Sigmoid colon (tissue), 7 donors: ENCODE data around the gene MUC20. TPM values are rescaled to one million over a fixed set of nuclear protein-coding genes. Genes with fewer than 3 reads are reported as not detected.
"Not testable (repeated sequence)": the region's sequence is repeated elsewhere in the genome, so short reads cannot be mapped to it uniquely, and the experiment has no call there.

ENCODE experiments used
- DNase-seq: peaks from one replicate; pipeline ENCODE4 v3.0.0-alpha.2; 2019
- H3K27ac ChIP-seq, 4 donors: fragments of 200-600 bp; sonication (generic); one replicate each; pipeline ENCODE4 v1.5.1; 2016 to 2019; ENCODE audit warnings: mild to moderate bottlenecking in 1 of 4
- H3K27me3 ChIP-seq, 3 donors: fragments of 200-600 bp; sonication (generic); one replicate each; pipeline ENCODE4 v1.5.1; 2019; ENCODE audit warnings: mild to moderate bottlenecking in 1 of 3
- H3K36me3 ChIP-seq, 4 donors: fragments of 200-600 bp; sonication (generic); one replicate each; pipeline ENCODE4 v1.5.1; 2016 to 2019
- H3K4me1 ChIP-seq, 4 donors: fragments of 200-600 bp; sonication (generic); one replicate each; pipeline ENCODE4 v1.5.1; 2017 to 2019
- H3K4me3 ChIP-seq, 4 donors: fragments of 200-600 bp; sonication (generic); one replicate each; pipeline ENCODE4 v1.5.1; 2017 to 2019; ENCODE audit warnings: mild to moderate bottlenecking in 2 of 4, moderate library complexity in 1 of 4
- H3K9me3 ChIP-seq, 4 donors: fragments of 200-600 bp in 3 of 4; sonication (generic) in 3 of 4; one replicate each; pipeline versions ENCODE4 v1.5.1 to v1.6.1; 2013 to 2019
- CTCF ChIP-seq, 4 experiments: fragments of 450-650 bp in 3 of 4; fragments of 200-600 bp in 1 of 4; IDR thresholded peaks; one replicate each; pipeline ENCODE4 v1.5.1; 2016 to 2019; ENCODE audit warnings: antibody characterized with exemption in 4 of 4, mild to moderate bottlenecking in 3 of 4, moderate library complexity in 2 of 4
- EP300 ChIP-seq, 4 donors: sonication (generic); formaldehyde crosslinking; IDR thresholded peaks; one replicate each; pipeline ENCODE4 v1.6.1; 2017; ENCODE audit warnings: antibody characterized with exemption in 4 of 4
- POLR2A ChIP-seq, 2 donors: fragments of 450-650 bp; IDR thresholded peaks; one replicate each; pipeline ENCODE4 v1.6.1; 2016; ENCODE audit warnings: antibody characterized with exemption in 2 of 2, mild to moderate bottlenecking in 2 of 2, moderate library complexity in 2 of 2
- POLR2AphosphoS5 ChIP-seq, 4 donors: sonication (generic); formaldehyde crosslinking; IDR thresholded peaks; one replicate each; pipeline ENCODE4 v1.6.1; 2017; ENCODE audit warnings: antibody characterized with exemption in 4 of 4
- WGBS, 2 donors: extraction: QIAGEN DNeasy Blood & Tissue Kit; methylation state at CpG; one replicate each; pipeline ENCODE4 v1.1.7; 2013; 5-methylcytosine and 5-hydroxymethylcytosine counted together
- intact Hi-C: fragments of 100-400 bp; cut with DNase I; formaldehyde crosslinking; loops from one replicate; pipeline ENCODE4 v1.15.1; 2023
- polyA plus RNA-seq, 3 donors: library from polyadenylated mRNA; stranded (reverse); fragments of 200-250 nt; gene quantifications; one replicate each; pipeline ENCODE4 v1.2.3, GENCODE V29; 2013
- small RNA-seq, 3 donors: library from RNA; depleted of rRNA; stranded (forward); fragments of <200 nt; gene quantifications; one replicate each; pipeline ENCODE3, GENCODE V24; 2016
- total RNA-seq, 4 donors: library from RNA; depleted of rRNA; stranded (reverse); fragments of >200 nt; gene quantifications; one replicate each; pipeline ENCODE4 v1.1.0, GENCODE V29; 2016
- donor health status: healthy with polysubstance abuse.
- donor health status: Bipolar disorder and iron deficiency.
- donor health status: healthy.

The MUC20 gene
- total and polyA plus RNA-seq, 7 donors, result 2.9 to 48.7 (median 11.0) TPM

- no peaks in the 10 kb centered on the region for H3K36me3 ChIP-seq
- no peak overlapping the region for H3K4me3 ChIP-seq
- no peaks in the 10 kb centered on the region for H3K4me1 ChIP-seq
- H3K27ac ChIP-seq, result no peak overlapping the region
- H3K9me3 ChIP-seq, result peaks cover 0 to 4% (median 0%) of the 10 kb centered on the region in 4 donors
- no peak for TF ChIP-seq POLR2AphosphoS5 (IDR thresholded peaks at IDR 0.05)
- no peak for TF ChIP-seq CTCF (IDR thresholded peaks at IDR 0.05)
- TF ChIP-seq POLR2A (IDR thresholded peaks at IDR 0.05), result no peak
- TF ChIP-seq EP300 (IDR thresholded peaks at IDR 0.05), result no peak
- intact Hi-C loops, result no loop called here
- peak; percentile 42 for DNase-seq
- no peaks in the 10 kb centered on the region for H3K27me3 ChIP-seq
- 87% methylated on average over 11 of the region's 11 CpGs for WGBS, 2 donors
Measured at GRCh38 chr3:195777975-195778374, 57.2 kb downstream of the MUC20 start.

GRCh38 chr3:195781236-195781635 is 60.5 kb downstream of the MUC20 start:
- H3K27me3 ChIP-seq, H3K36me3 ChIP-seq, H3K4me3 ChIP-seq, intact Hi-C loops, H3K9me3 ChIP-seq, H3K4me1 ChIP-seq, H3K27ac ChIP-seq: not testable (repeated sequence)
- peak; percentile 27 for DNase-seq
- 82 to 88% methylated on average over 12 of the region's 12 CpGs for WGBS, 2 donors

Small RNAs within 50 kb of the gene (small RNA-seq; reads per million reads assigned to genes)
- 0 reads per million in 3 donors for gene MIR570

Other genes with a start within 250 kb of the MUC20 start
- 100 to 1,000 TPM in 1 of 4 donors, 10 to 100 TPM in 3; 69.9 to 126 (median 88.0) TPM for gene PPP1R2, start 177.7 kb upstream of the MUC20 start, total RNA-seq
- 10 to 100 TPM; 30.6 to 33.5 (median 31.8) TPM for gene PPP1R2, start 177.7 kb upstream of the MUC20 start, polyA plus RNA-seq
- 100 to 1,000 TPM in 3 of 4 donors, 10 to 100 TPM in 1; 23.5 to 296 (median 154) TPM for gene APOD, start 137.0 kb upstream of the MUC20 start, total RNA-seq
- 10 to 100 TPM in 2 of 3 donors, 1 to 10 TPM in 1; 8.1 to 63.7 (median 21.1) TPM for gene APOD, start 137.0 kb upstream of the MUC20 start, polyA plus RNA-seq
- 1 to 10 TPM in 1 of 4 donors, under 1 TPM in 2, not detected in 1; under 0.01 to 6.4 (median 0.36) TPM for gene MUC4, start 91.0 kb downstream of the MUC20 start, total RNA-seq
- gene MUC4, start 91.0 kb downstream of the MUC20 start, polyA plus RNA-seq, result 100 to 1,000 TPM in 1 of 3 donors, 1 to 10 TPM in 2; 8.4 to 195 (median 8.8) TPM
- 10 to 100 TPM; 12.5 to 41.0 (median 18.1) TPM for gene TNK2, start 187.6 kb downstream of the MUC20 start, total RNA-seq
- gene TNK2, start 187.6 kb downstream of the MUC20 start, polyA plus RNA-seq, result 10 to 100 TPM in 2 of 3 donors, 1 to 10 TPM in 1; 8.4 to 44.0 (median 17.1) TPM